ENCODE results near the gene GPAM. TPM values are rescaled to one million over a fixed set of nuclear protein-coding genes. Genes with fewer than 3 reads are reported as not detected.

The GPAM gene
- total RNA-seq, 1 donor = 10.5 TPM

DNA sequence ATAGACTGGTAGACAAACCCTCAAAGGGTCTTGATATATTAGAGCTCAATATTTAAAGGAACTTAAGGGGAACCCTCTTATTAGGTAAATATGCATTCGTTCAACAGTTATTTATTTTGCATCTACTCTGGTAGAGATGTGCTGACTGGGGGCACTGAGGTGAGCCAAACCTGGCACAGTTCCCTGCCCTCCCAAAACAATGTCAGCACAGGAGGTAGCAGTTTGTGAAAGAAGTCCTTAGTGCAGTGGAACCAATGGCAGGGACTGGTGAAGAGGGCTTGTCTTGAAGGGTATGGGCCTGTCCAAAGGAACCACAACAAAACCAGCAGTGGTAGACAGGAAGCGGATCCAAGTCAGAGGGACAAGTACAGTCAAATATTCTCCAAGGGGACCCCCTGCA, 32.6 kb upstream of the GPAM start:
- no peak for DNase-seq (ENCODE audit: insufficient read length, low spot score, missing footprints)
- no peaks in the 10 kb centered on the region for H3K79me2 ChIP-seq (ENCODE audit: insufficient read depth, low read length)
- no peak for TF ChIP-seq CTCF (IDR thresholded peaks at IDR 0.05; ENCODE audit: extremely low read depth, low read depth, low read length)

DNA sequence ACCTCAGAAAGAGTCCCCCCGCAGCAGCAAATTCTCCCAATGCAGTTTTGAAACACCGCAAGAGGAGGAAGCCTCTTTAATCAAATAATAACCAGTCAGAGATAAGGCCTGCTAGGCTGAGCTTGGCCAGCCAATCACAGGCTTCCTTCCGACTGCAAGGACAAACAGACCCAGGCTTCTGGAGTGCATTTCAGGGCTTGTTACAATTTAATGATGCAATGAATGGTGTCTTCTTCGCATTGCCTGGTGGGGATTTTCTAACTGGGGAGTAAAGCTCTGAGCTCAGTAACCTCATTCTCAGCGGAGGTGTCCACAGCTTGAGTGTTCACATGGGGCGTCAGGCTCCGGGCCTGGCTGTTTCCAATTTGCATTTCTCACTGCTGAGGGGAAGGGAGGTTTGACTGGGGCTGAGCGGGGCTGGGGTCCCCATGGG, 31.8 kb upstream of the GPAM start:
- Histone ChIP-seq H3K27ac (ENCODE audit: low read depth, low read length) (no peak overlapping the region), H4K20me1 (ENCODE audit: insufficient read depth, low read length) (no peaks in the 10 kb centered on the region), H3K4me2 (ENCODE audit: insufficient read depth, low read length) (no peak overlapping the region), H3K36me3 (ENCODE audit: insufficient read depth, low read length) (no peaks in the 10 kb centered on the region), H2AFZ (ENCODE audit: low read length) (no peak overlapping the region), H3K4me1 (ENCODE audit: insufficient read depth, low read length) (peaks cover 11% of the 10 kb centered on the region), H3K79me2 (ENCODE audit: insufficient read depth, low read length) (no peaks in the 10 kb centered on the region), H3K4me3 (ENCODE audit: insufficient read depth, low read length) (no peak overlapping the region), H3K27me3 (ENCODE audit: insufficient read depth, low read length) (no peaks in the 10 kb centered on the region), H3K9me3 (ENCODE audit: low read depth, low read length) (peaks cover 2% of the 10 kb centered on the region)
- no peak for TF ChIP-seq CTCF (IDR thresholded peaks at IDR 0.05; ENCODE audit: extremely low read depth, low read depth, low read length)
- DNase-seq (ENCODE audit: insufficient read length, low spot score, missing footprints) = no peak

More for the DNA sequence above, 32.6 kb upstream of the GPAM start:
- no peaks in the 10 kb centered on the region for H3K27me3 ChIP-seq (ENCODE audit: insufficient read depth, low read length)
- H3K27ac ChIP-seq (ENCODE audit: low read depth, low read length) = no peak overlapping the region
- H4K20me1 ChIP-seq (ENCODE audit: insufficient read depth, low read length) = no peaks in the 10 kb centered on the region
- peaks cover 2% of the 10 kb centered on the region for H3K9me3 ChIP-seq (ENCODE audit: low read depth, low read length)
- no peaks in the 10 kb centered on the region for H3K36me3 ChIP-seq (ENCODE audit: insufficient read depth, low read length)
- no peak overlapping the region for H3K4me2 ChIP-seq (ENCODE audit: insufficient read depth, low read length)
- H3K4me1 ChIP-seq (ENCODE audit: insufficient read depth, low read length) = peaks cover 12% of the 10 kb centered on the region
- no peak overlapping the region for H2AFZ ChIP-seq (ENCODE audit: low read length)
- H3K4me3 ChIP-seq (ENCODE audit: insufficient read depth, low read length) = no peak overlapping the region

- TF ChIP-seq CTCF (IDR thresholded peaks at IDR 0.05; ENCODE audit: extremely low read depth, low read depth, low read length) = no peak
- Histone ChIP-seq H3K79me2 (ENCODE audit: insufficient read depth, low read length) (no peaks in the 10 kb centered on the region), H3K36me3 (ENCODE audit: insufficient read depth, low read length) (no peaks in the 10 kb centered on the region), H4K20me1 (ENCODE audit: insufficient read depth, low read length) (no peaks in the 10 kb centered on the region), H3K4me1 (ENCODE audit: insufficient read depth, low read length) (peaks cover 18% of the 10 kb centered on the region), H3K4me2 (ENCODE audit: insufficient read depth, low read length) (no peak overlapping the region), H2AFZ (ENCODE audit: low read length) (no peak overlapping the region), H3K27ac (ENCODE audit: low read depth, low read length) (peak overlapping the region; percentile 37), H3K4me3 (ENCODE audit: insufficient read depth, low read length) (no peak overlapping the region), H3K27me3 (ENCODE audit: insufficient read depth, low read length) (no peaks in the 10 kb centered on the region), H3K9me3 (ENCODE audit: low read depth, low read length) (no peaks in the 10 kb centered on the region)
- DNase-seq (ENCODE audit: insufficient read length, low spot score, missing footprints) = peak; percentile 76
Measured at GRCh38 chr10:112214298-112214926, 30.8 kb upstream of the GPAM start.

DNA sequence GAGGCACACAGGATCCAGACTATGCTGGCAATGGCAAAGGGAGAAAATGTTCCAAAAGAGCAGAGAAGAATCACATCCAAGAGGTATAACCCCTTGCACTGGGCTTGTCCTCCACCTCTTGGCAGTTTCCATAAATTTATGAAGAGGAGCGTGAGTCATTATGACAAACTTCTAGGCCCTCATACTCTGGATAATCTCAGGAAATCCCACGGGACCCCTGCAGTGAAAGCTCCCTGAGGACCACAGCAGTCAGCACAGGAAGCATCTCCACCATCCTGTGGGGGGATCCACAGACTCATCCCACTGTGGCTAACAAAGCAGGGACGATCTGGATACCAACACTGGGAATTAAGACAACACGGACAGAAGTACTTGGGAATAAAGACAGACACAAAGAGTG, 30.3 kb upstream of the GPAM start:
- Histone ChIP-seq H3K4me3 (ENCODE audit: insufficient read depth, low read length) (no peak overlapping the region), H3K79me2 (ENCODE audit: insufficient read depth, low read length) (no peaks in the 10 kb centered on the region), H4K20me1 (ENCODE audit: insufficient read depth, low read length) (no peaks in the 10 kb centered on the region), H3K27ac (ENCODE audit: low read depth, low read length) (peak overlapping the region; percentile 37), H2AFZ (ENCODE audit: low read length) (no peak overlapping the region), H3K4me1 (ENCODE audit: insufficient read depth, low read length) (peaks cover 24% of the 10 kb centered on the region), H3K9me3 (ENCODE audit: low read depth, low read length) (no peaks in the 10 kb centered on the region), H3K27me3 (ENCODE audit: insufficient read depth, low read length) (no peaks in the 10 kb centered on the region), H3K4me2 (ENCODE audit: insufficient read depth, low read length) (no peak overlapping the region), H3K36me3 (ENCODE audit: insufficient read depth, low read length) (no peaks in the 10 kb centered on the region)
- DNase-seq (ENCODE audit: insufficient read length, low spot score, missing footprints) = no peak
- no peak for TF ChIP-seq CTCF (IDR thresholded peaks at IDR 0.05; ENCODE audit: extremely low read depth, low read depth, low read length)
